ENCODE results near the gene ADAM12.

ADAM12 gene

GRCh38 chr10:126387931-126388911, at the start of gene ADAM12:
ADAM12 (minus strand) TSS chr10:126388477; CDS start chr10:126388145, 332 bp downstream.
- no peak for DNase-seq (ENCODE audit: low read depth)

GRCh38 chr10:126437635-126438406, 49.5 kb upstream of the ADAM12 start:
- no peak for DNase-seq (ENCODE audit: low read depth)

DNA sequence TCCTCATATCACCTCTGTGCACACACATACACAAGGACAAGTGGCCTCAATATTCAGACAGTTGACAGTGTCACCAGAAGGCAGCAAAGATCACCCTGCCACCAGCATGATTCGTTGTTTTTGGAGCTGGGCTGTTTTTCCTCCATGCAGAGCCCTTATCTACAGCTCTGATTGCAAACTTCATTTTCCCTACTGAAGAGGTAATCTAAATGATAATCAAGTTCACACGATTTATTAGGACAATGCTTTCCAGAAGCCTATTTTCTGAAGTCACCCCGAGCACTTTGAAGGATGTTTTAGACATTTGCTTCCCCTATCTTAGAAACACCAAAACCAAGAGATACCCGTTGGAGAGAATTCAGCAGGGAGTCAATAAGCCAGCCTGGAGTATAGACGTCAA, 46.0 kb upstream of the ADAM12 start:
- no peak for DNase-seq (ENCODE audit: low read depth)

- DNase-seq (ENCODE audit: low read depth) = no peak
Observed at GRCh38 chr10:126433351-126433750, 45.1 kb upstream of the ADAM12 start.

GRCh38 chr10:126432507-126432906, 44.2 kb upstream of the ADAM12 start:
- no peak for DNase-seq (ENCODE audit: low read depth)

GRCh38 chr10:126431816-126432215, 43.5 kb upstream of the ADAM12 start:
- DNase-seq (ENCODE audit: low read depth) = no peak

- DNase-seq (ENCODE audit: low read depth) = no peak
Observed at GRCh38 chr10:126430512-126430911, 42.2 kb upstream of the ADAM12 start.

- no peak for DNase-seq (ENCODE audit: low read depth)
Observed at GRCh38 chr10:126429275-126429674, 41.0 kb upstream of the ADAM12 start.

- no peak for DNase-seq (ENCODE audit: low read depth)
Observed at GRCh38 chr10:126425489-126426065, 37.3 kb upstream of the ADAM12 start.

GRCh38 chr10:126425032-126425431, 36.8 kb upstream of the ADAM12 start:
- no peak for DNase-seq (ENCODE audit: low read depth)

- no peak for DNase-seq (ENCODE audit: low read depth)
Observed at GRCh38 chr10:126423732-126424491, 35.6 kb upstream of the ADAM12 start.

GRCh38 chr10:126422567-126422966, 34.3 kb upstream of the ADAM12 start:
- no peak for DNase-seq (ENCODE audit: low read depth)

DNA sequence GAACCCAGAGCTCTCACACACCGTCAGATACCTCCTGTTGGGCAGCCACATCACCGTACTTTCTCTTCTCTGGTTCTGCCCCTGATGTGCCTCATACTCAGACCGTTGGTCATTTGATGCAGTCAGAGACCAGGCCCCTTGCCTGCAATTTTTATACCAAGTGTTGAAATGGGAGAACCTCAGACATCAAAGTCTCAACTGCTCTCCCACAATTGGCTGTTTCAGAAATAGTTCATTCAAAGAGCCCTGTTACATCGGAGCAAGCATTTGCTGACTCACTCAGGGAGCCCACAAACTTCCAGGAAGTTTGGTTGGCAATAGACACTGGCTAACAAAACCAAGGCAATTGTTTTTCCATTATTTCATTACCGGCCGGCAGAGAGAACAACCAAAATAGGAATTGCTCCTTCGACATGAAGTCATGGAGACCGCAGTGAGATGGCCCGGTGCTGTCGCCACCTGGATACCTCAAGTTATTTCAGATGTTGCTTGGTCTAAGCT, 33.5 kb upstream of the ADAM12 start:
- DNase-seq (ENCODE audit: low read depth) = no peak

DNA sequence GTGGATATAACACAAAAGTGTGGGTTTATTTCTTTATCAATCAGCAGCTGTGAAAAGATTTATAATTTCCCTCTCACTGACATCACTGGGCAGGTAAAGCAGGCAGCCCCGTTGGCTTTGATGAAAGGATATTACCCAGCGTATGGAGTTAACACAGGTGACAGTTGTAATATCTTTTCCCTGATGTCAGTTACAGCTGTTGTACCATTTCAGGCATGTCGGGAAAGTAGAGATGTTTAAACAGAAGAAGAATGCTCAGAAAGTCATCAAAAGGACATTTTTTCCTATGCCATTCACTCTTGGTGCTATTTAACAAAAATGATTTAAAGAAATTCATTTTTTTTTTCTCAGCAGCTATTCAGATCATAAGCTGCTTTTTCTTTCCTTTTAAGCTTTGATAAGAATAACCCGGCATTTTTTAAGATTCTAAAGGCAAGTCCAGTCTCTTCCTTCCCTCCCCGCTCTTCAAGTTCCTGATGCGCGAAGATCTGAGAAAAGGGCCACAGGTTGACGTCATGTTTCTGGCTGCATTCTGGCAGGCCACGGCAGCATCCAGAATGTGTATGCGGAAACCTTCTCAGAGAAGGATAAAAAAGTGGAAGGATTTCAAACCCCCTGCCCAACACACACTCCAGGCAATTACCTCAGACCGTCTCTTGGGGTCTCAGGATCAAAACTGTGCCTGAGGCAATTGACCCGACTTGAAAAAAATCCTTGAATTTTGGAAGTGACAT, 32.5 kb upstream of the ADAM12 start:
- no peak for DNase-seq (ENCODE audit: low read depth)

DNA sequence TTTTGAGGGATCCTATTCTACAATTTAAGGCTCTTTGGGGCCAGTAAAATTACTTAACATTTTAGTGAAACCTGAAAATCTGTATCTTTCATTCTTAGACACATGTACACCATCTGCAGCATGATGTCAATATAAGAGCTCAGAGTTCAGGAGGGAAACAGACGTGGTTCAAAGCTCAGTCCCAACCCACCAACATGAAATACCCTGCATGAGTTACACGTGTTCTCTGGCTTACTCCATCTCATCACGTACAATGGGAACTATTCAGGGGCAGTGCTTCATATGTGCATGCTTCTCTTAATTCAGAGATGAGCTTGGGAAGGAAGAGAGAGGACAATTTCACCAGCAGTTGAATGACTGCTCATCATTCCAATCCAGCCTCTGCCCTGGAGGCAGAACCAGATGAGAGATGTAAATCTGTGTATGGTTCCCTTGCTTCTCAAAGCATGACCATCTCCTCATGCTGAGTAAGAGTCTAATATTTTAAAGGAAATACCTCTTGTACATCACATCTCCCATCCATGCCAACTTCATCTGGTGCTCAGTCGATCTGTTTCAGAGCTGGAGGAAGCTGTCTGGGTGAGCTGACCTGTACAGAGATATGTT, 29.0 kb upstream of the ADAM12 start:
- DNase-seq (ENCODE audit: low read depth) = no peak

GRCh38 chr10:126409821-126410220, 21.5 kb upstream of the ADAM12 start:
- DNase-seq (ENCODE audit: low read depth) = no peak

DNA sequence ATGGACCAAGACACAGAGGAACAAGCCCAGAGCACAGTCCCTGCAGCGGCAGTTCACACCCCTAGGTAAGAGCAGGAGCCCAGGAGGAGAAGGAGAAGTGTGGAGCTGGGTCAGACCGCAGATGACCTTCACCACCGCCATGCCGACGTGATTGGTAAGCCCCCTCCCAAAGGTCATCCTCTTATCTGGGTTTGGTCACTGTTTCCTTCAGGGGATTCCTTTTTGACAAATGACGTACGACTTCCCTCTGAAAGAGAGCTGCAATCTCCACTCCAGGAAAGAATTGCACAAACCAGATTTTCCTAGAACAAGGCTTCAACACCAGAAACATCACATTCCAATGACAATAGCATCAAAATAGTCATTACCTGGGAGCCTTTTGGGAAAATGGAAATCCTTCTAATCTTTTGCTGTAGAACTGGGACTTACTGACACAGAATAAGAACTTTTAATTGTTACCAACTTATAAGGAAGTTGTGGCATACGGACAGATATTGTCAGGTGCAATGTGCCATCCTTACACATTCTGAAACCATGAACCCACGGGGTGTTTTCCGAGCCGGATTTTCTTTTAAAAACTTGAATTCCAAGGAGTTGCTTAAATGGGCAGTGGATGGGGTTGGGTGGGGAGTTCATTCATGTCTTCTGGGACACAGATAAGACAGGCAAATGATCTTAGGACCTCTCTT, 20.8 kb upstream of the ADAM12 start:
- no peak for DNase-seq (ENCODE audit: low read depth)

- DNase-seq (ENCODE audit: low read depth) = no peak
Observed at GRCh38 chr10:126407831-126408230, 19.6 kb upstream of the ADAM12 start.

DNA sequence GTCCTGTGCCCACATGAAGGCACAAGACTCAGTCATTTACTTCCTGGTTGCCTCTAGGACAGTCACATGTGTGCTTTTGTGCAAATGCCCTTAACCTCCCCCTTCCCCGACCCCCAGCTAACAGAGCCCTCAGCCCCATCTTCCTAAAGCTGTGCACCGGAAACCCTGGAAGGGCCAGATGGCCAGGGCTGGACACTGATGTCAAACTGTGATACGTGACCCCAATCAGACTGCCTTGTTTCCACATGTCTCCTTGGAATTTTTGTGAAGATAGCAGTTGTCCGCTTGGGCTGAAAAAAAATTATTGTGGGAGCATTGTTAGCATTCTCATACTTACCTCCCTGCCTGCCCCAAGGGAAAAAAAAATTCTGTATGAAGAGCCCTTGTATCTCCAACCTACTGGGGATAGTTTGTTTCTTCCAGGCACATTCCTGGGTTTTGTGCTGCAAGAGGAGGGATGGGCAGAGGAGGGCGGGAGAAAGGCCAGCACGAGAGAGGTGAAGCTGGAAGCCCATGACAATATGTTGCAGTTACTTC, 17.0 kb upstream of the ADAM12 start:
- no peak for DNase-seq (ENCODE audit: low read depth)
